ENCODE data around the gene HIPK3. TPM values are rescaled to one million over a fixed set of nuclear protein-coding genes. Genes with fewer than 3 reads are reported as not detected.

HIPK3 gene
- total and polyA plus RNA-seq, 10 of the 15 experiments (the other 5 are each of a cell fraction or from before 2014, with no cell fraction given): 3.4 to 26.5 (median 13.6) TPM

DNA sequence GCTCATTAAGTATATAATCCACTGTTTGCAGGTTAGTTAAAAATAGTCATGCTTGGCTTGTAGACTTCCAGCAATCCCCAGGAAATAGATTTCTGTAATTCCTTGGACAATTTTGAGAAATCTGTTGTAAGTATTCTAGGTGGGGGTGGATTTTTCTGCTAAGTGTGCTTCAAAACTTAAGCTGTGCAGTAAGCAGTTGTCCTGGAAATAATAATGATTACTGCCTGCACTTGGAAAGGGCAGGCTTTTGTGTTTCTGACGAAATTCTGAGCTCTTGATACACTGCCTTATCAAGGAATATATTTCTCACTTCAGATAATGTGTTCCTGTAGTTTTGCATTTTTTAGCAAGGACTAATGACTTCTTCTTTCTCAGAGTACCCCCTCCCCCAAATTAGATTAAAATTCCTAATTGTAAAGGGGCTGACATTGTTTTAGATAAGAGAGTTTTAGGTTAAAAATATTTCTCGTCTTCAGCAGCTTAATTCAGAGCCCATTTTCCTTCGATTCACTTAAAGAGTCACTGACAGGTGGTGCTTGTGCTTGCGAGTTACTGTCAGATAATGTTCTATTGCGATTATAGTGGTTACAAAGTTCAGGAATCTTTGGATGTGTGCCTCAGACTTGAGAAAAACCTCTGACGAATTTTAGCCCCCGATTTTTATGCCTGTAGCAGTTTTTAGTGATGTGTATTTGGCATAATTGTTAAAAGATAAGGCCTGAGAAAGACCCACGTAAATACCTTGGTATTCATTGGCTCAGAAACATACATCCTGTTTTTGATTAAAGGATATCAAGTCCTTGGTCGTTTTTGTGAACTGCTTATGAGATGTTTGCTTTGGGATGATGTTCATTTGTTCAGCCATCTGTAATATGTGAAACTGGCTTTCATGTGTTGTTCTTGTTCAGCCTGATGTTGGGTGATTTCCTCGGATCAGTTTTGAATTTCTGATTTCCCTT, 120.5 kb downstream of the HIPK3 start:
- no TSS peak for BruUV-seq (replicated peaks)
- POLR2A ChIA-PET: interaction anchor here (1.7 kb wide), 1 partner anchor 12 kb away, joined by 7 read pairs; no protein-coding TSS in a partner anchor
- Histone ChIP-seq H3K36me3 (ENCODE audit: control insufficient read depth in 2 of 2, insufficient read depth in 2 of 2, low read length in 1 of 2) (no peaks in the 10 kb centered on the region), H3K4me1 (ENCODE audit: control insufficient read depth, insufficient read depth, low read length) (peaks cover 9% of the 10 kb centered on the region), H3K27me3 (replicated peaks in 1 of 2; ENCODE audit: control insufficient read depth in 2 of 2, insufficient read depth in 2 of 2, low read length in 1 of 2) (no peaks in the 10 kb centered on the region; a peak in 2 of 4 replicates), H4K20me1 (ENCODE audit: control insufficient read depth, insufficient read depth) (no peaks in the 10 kb centered on the region), H3K79me2 (ENCODE audit: control insufficient read depth, insufficient read depth, low read length) (no peaks in the 10 kb centered on the region; the same call in 1 of the 2 replicates), H2AFZ (ENCODE audit: control insufficient read depth, low read depth, low read length) (no peak overlapping the region), H3K4me3 (peak overlapping the region; percentile 37; the same call in 1 of the 2 replicates), H3K9ac (ENCODE audit: control insufficient read depth, insufficient read depth, low read length) (no peak overlapping the region), H3K27ac (ENCODE audit: control insufficient read depth, insufficient read depth) (no peak overlapping the region), H3K4me2 (ENCODE audit: control insufficient read depth, insufficient read depth) (no peak overlapping the region), H3K9me3 (replicated peaks; ENCODE audit: control insufficient read depth, insufficient read depth, low read length) (no peaks in the 10 kb centered on the region)
- in situ Hi-C loops (cut with MboI) (no loop called here), intact Hi-C loops (cut with micrococcal nuclease; ENCODE audit: unreplicated experiment) (no loop called here)
- SMC1A ChIA-PET (ENCODE audit: uncharacterized antibody, unreplicated experiment): interaction anchor here (1.0 to 1.1 kb wide), 2 partner anchors 23 to 365 kb away, joined by 3 read pairs; no protein-coding TSS in a partner anchor
- TF ChIP-seq CHD4 (IDR thresholded peaks at IDR 0.05) (no peak), POLR2AphosphoS5 (IDR thresholded peaks at IDR 0.05; ENCODE audit: low read length) (no peak), RELA (IDR thresholded peaks at IDR 0.05; ENCODE audit: borderline replicate concordance, partially characterized antibody) (no peak), SIN3A (IDR thresholded peaks at IDR 0.05; ENCODE audit: low read depth, low read length) (no peak), RAD21 (IDR thresholded peaks at IDR 0.05; ENCODE audit: insufficient read depth, low read depth, low read length) (no peak)
- TF ChIP-seq, protein P1, sequence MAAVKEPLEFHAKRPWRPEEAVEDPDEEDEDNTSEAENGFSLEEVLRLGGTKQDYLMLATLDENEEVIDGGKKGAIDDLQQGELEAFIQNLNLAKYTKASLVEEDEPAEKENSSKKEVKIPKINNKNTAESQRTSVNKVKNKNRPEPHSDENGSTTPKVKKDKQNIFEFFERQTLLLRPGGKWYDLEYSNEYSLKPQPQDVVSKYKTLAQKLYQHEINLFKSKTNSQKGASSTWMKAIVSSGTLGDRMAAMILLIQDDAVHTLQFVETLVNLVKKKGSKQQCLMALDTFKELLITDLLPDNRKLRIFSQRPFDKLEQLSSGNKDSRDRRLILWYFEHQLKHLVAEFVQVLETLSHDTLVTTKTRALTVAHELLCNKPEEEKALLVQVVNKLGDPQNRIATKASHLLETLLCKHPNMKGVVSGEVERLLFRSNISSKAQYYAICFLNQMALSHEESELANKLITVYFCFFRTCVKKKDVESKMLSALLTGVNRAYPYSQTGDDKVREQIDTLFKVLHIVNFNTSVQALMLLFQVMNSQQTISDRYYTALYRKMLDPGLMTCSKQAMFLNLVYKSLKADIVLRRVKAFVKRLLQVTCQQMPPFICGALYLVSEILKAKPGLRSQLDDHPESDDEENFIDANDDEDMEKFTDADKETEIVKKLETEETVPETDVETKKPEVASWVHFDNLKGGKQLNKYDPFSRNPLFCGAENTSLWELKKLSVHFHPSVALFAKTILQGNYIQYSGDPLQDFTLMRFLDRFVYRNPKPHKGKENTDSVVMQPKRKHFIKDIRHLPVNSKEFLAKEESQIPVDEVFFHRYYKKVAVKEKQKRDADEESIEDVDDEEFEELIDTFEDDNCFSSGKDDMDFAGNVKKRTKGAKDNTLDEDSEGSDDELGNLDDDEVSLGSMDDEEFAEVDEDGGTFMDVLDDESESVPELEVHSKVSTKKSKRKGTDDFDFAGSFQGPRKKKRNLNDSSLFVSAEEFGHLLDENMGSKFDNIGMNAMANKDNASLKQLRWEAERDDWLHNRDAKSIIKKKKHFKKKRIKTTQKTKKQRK (IDR thresholded peaks at IDR 0.05; ENCODE audit: low read depth, low read length): no peak
- TF ChIP-seq, protein P2, sequence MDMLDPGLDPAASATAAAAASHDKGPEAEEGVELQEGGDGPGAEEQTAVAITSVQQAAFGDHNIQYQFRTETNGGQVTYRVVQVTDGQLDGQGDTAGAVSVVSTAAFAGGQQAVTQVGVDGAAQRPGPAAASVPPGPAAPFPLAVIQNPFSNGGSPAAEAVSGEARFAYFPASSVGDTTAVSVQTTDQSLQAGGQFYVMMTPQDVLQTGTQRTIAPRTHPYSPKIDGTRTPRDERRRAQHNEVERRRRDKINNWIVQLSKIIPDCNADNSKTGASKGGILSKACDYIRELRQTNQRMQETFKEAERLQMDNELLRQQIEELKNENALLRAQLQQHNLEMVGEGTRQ (IDR thresholded peaks at IDR 0.05; ENCODE audit: borderline replicate concordance, low read depth, low read length): no peak
- FAIRE-seq (no peak), ATAC-seq (no peak), DNase-seq (ENCODE audit: low read depth, low spot score) (no peak)
- 60% methylated on average over 10 of the region's 10 CpGs for WGBS (ENCODE audit: insufficient coverage, insufficient replicate concordance, low lambda C conversion rate, missing lambda C conversion rate)
- CTCF ChIA-PET: no interaction called here
- RAD21 ChIA-PET (ENCODE audit: unreplicated experiment): no interaction called here
